Karpas-422 (cell line): ENCODE results near the gene ZMYND12. TPM values are rescaled to one million over a fixed set of nuclear protein-coding genes. Genes with fewer than 3 reads are reported as not detected.

Experiments used
- DNase-seq: peaks from one replicate; pipeline ENCODE4 v3.0.0-alpha.2; 2015
- H2AFZ ChIP-seq: fragments of 200-600 bp; sonication (generic); 2 replicates; pipeline ENCODE4 v1.6.1; 2014; ENCODE audit warnings: antibody characterized with exemption, low read length, mixed read lengths
- H3K27ac ChIP-seq: fragments of 200-600 bp; sonication (generic); 2 replicates; pipeline ENCODE4 v1.5.1; 2014; ENCODE audit warnings: mild to moderate bottlenecking, low read length, moderate library complexity
- H3K27me3 ChIP-seq: fragments of 200-600 bp; sonication (generic); 2 replicates; pipeline ENCODE4 v1.6.1; 2014; ENCODE audit warnings: low read length, mixed read lengths
- H3K36me3 ChIP-seq: fragments of 200-600 bp; sonication (generic); 2 replicates; pipeline ENCODE4 v1.6.1; 2014; ENCODE audit warnings: low read length, mixed read lengths; ENCODE audit not compliant: insufficient read depth
- H3K4me1 ChIP-seq: fragments of 200-600 bp; sonication (generic); 2 replicates; pipeline ENCODE4 v1.6.1; 2014; ENCODE audit warnings: mild to moderate bottlenecking, low read length, mixed read lengths
- H3K4me2 ChIP-seq: fragments of 200-600 bp; sonication (generic); 2 replicates; pipeline ENCODE4 v1.6.1; 2014; ENCODE audit warnings: low read length, low read depth, mild to moderate bottlenecking; ENCODE audit not compliant: poor library complexity, severe bottlenecking
- H3K4me3 ChIP-seq: fragments of 200-600 bp; sonication (generic); 2 replicates; pipeline ENCODE4 v1.5.1; 2014; ENCODE audit warnings: mild to moderate bottlenecking, antibody characterized with exemption, low read length, mixed read lengths
- H3K79me2 ChIP-seq: fragments of 200-600 bp; sonication (generic); 2 replicates; pipeline ENCODE4 v1.6.1; 2014; ENCODE audit warnings: mild to moderate bottlenecking, low read length, mixed read lengths
- H3K9ac ChIP-seq: fragments of 200-600 bp; sonication (generic); 2 replicates; pipeline ENCODE4 v1.6.0; 2014; ENCODE audit warnings: low read length
- H3K9me2 ChIP-seq: fragments of 200-600 bp; sonication (generic), shearing (Covaris generic); replicated peaks from 2 replicates; pipeline ENCODE4 v1.6.0; 2014; ENCODE audit warnings: mild to moderate bottlenecking, low read length, moderate library complexity; ENCODE audit not compliant: insufficient read depth
- H3K9me3 ChIP-seq: fragments of 300-700, 200-600 bp; sonication (generic); 2 replicates; pipeline ENCODE4 v1.6.1; 2014; ENCODE audit warnings: low read length, mixed read lengths
- H4K20me1 ChIP-seq: fragments of 200-600 bp; sonication (generic); 2 replicates; pipeline ENCODE4 v1.6.1; 2014; ENCODE audit warnings: mild to moderate bottlenecking, antibody characterized with exemption, low read length, low read depth; ENCODE audit not compliant: insufficient read depth
- total RNA-seq: library from RNA; depleted of rRNA; stranded (reverse); fragments of >200 nt; shearing (Covaris generic); gene quantifications from 2 replicates; pipeline ENCODE4 v1.2.3, GENCODE V29; 2014; ENCODE audit warnings: low replicate concordance

Gene ZMYND12
- total RNA-seq, 1 experiment from 2014 or later: 1.5 TPM

GRCh38 chr1:42433369-42433768 is 22.5 kb downstream of the ZMYND12 start:
- H2AFZ ChIP-seq: no peak overlapping the region
- H3K4me2 ChIP-seq: no peak overlapping the region
- H3K27me3 ChIP-seq: no peaks in the 10 kb centered on the region
- no peak overlapping the region for H3K4me3 ChIP-seq
- H3K36me3 ChIP-seq: no peaks in the 10 kb centered on the region
- H3K9me2 ChIP-seq: no peaks in the 10 kb centered on the region
- H4K20me1 ChIP-seq: no peaks in the 10 kb centered on the region
- H3K79me2 ChIP-seq: no peaks in the 10 kb centered on the region
- no peak for DNase-seq
- H3K4me1 ChIP-seq: no peaks in the 10 kb centered on the region
- no peak overlapping the region for H3K9ac ChIP-seq
- H3K27ac ChIP-seq: no peak overlapping the region
- H3K9me3 ChIP-seq: no peaks in the 10 kb centered on the region

- H3K79me2 ChIP-seq: no peaks in the 10 kb centered on the region
- H2AFZ ChIP-seq: no peak overlapping the region
- no peak overlapping the region for H3K9ac ChIP-seq
- no peaks in the 10 kb centered on the region for H3K9me2 ChIP-seq
- no peak overlapping the region for H3K27ac ChIP-seq
- no peaks in the 10 kb centered on the region for H3K4me1 ChIP-seq
- H4K20me1 ChIP-seq: no peaks in the 10 kb centered on the region
- H3K27me3 ChIP-seq: no peaks in the 10 kb centered on the region
- no peak overlapping the region for H3K4me3 ChIP-seq
- no peaks in the 10 kb centered on the region for H3K9me3 ChIP-seq
- DNase-seq: no peak
- no peak overlapping the region for H3K4me2 ChIP-seq
- no peaks in the 10 kb centered on the region for H3K36me3 ChIP-seq
Measured at GRCh38 chr1:42432714-42433113, 23.1 kb downstream of the ZMYND12 start.

GRCh38 chr1:42431514-42431913 is 24.3 kb downstream of the ZMYND12 start:
- no peaks in the 10 kb centered on the region for H4K20me1 ChIP-seq
- H3K4me3 ChIP-seq: no peak overlapping the region
- H2AFZ ChIP-seq: no peak overlapping the region
- H3K4me1 ChIP-seq: no peaks in the 10 kb centered on the region
- no peaks in the 10 kb centered on the region for H3K27me3 ChIP-seq
- H3K9me3 ChIP-seq: no peaks in the 10 kb centered on the region
- no peak overlapping the region for H3K27ac ChIP-seq
- H3K9me2 ChIP-seq: no peaks in the 10 kb centered on the region
- no peak for DNase-seq
- H3K9ac ChIP-seq: no peak overlapping the region
- H3K36me3 ChIP-seq: no peaks in the 10 kb centered on the region
- H3K79me2 ChIP-seq: no peaks in the 10 kb centered on the region
- H3K4me2 ChIP-seq: no peak overlapping the region

GRCh38 chr1:42430286-42431135 is 25.3 kb downstream of the ZMYND12 start:
- Histone ChIP-seq H3K27me3 (no peaks in the 10 kb centered on the region), H3K79me2 (no peaks in the 10 kb centered on the region), H3K4me2 (no peak overlapping the region), H4K20me1 (no peaks in the 10 kb centered on the region), H3K9ac (no peak overlapping the region), H2AFZ (no peak overlapping the region), H3K4me3 (no peak overlapping the region), H3K9me3 (no peaks in the 10 kb centered on the region), H3K9me2 (no peaks in the 10 kb centered on the region), H3K36me3 (no peaks in the 10 kb centered on the region), H3K4me1 (no peaks in the 10 kb centered on the region), H3K27ac (no peak overlapping the region)
- no peak for DNase-seq

- no peak overlapping the region for H3K4me2 ChIP-seq
- no peaks in the 10 kb centered on the region for H4K20me1 ChIP-seq
- no peak overlapping the region for H2AFZ ChIP-seq
- H3K36me3 ChIP-seq: no peaks in the 10 kb centered on the region
- H3K79me2 ChIP-seq: no peaks in the 10 kb centered on the region
- no peaks in the 10 kb centered on the region for H3K9me3 ChIP-seq
- H3K4me3 ChIP-seq: no peak overlapping the region
- no peak overlapping the region for H3K9ac ChIP-seq
- H3K4me1 ChIP-seq: no peaks in the 10 kb centered on the region
- H3K9me2 ChIP-seq: no peaks in the 10 kb centered on the region
- H3K27ac ChIP-seq: no peak overlapping the region
- no peaks in the 10 kb centered on the region for H3K27me3 ChIP-seq
- DNase-seq: no peak
Measured at GRCh38 chr1:42429603-42430002, 26.2 kb downstream of the ZMYND12 start.

- Histone ChIP-seq H3K79me2 (no peaks in the 10 kb centered on the region), H3K27me3 (no peaks in the 10 kb centered on the region), H3K4me3 (no peak overlapping the region), H4K20me1 (no peaks in the 10 kb centered on the region), H3K9ac (no peak overlapping the region), H2AFZ (no peak overlapping the region), H3K4me2 (no peak overlapping the region), H3K9me3 (no peaks in the 10 kb centered on the region), H3K27ac (no peak overlapping the region), H3K9me2 (no peaks in the 10 kb centered on the region), H3K4me1 (peaks cover 17% of the 10 kb centered on the region), H3K36me3 (no peaks in the 10 kb centered on the region)
- no peak for DNase-seq
Measured at GRCh38 chr1:42427240-42427639, 28.6 kb downstream of the ZMYND12 start.

- no peak overlapping the region for H2AFZ ChIP-seq
- H3K9me3 ChIP-seq: no peaks in the 10 kb centered on the region
- H3K27ac ChIP-seq: no peak overlapping the region
- peaks cover 27% of the 10 kb centered on the region for H3K4me1 ChIP-seq
- no peak for DNase-seq
- no peaks in the 10 kb centered on the region for H3K79me2 ChIP-seq
- H4K20me1 ChIP-seq: no peaks in the 10 kb centered on the region
- no peaks in the 10 kb centered on the region for H3K9me2 ChIP-seq
- no peak overlapping the region for H3K4me2 ChIP-seq
- H3K9ac ChIP-seq: no peak overlapping the region
- no peak overlapping the region for H3K4me3 ChIP-seq
- no peaks in the 10 kb centered on the region for H3K27me3 ChIP-seq
- H3K36me3 ChIP-seq: no peaks in the 10 kb centered on the region
Measured at GRCh38 chr1:42424201-42424600, 31.6 kb downstream of the ZMYND12 start.

- H3K9ac ChIP-seq: no peak overlapping the region
- no peak overlapping the region for H3K4me3 ChIP-seq
- no peak overlapping the region for H3K27ac ChIP-seq
- H2AFZ ChIP-seq: no peak overlapping the region
- no peak for DNase-seq
- no peaks in the 10 kb centered on the region for H3K36me3 ChIP-seq
- H3K79me2 ChIP-seq: no peaks in the 10 kb centered on the region
- H3K4me1 ChIP-seq: peaks cover 27% of the 10 kb centered on the region
- H3K4me2 ChIP-seq: no peak overlapping the region
- H4K20me1 ChIP-seq: no peaks in the 10 kb centered on the region
- H3K9me2 ChIP-seq: no peaks in the 10 kb centered on the region
- H3K9me3 ChIP-seq: no peaks in the 10 kb centered on the region
- no peaks in the 10 kb centered on the region for H3K27me3 ChIP-seq
Measured at GRCh38 chr1:42423681-42424080, 32.1 kb downstream of the ZMYND12 start.
